ENCODE measurements around the gene COL21A1.

The COL21A1 gene

GRCh38 chr6:56232436-56232835 lies 14.9 kb downstream of the COL21A1 start:
- TF ChIP-seq GATA2 (IDR thresholded peaks at IDR 0.05; ENCODE audit: low read depth, low read length): no peak
- no peak for TF ChIP-seq GATA3 (IDR thresholded peaks at IDR 0.05; ENCODE audit: low read depth, low read length)

GRCh38 chr6:56231827-56232226 lies 15.6 kb downstream of the COL21A1 start:
- TF ChIP-seq GATA2 (IDR thresholded peaks at IDR 0.05; ENCODE audit: low read depth, low read length) (no peak), GATA3 (IDR thresholded peaks at IDR 0.05; ENCODE audit: low read depth, low read length) (no peak)

GRCh38 chr6:56230976-56231566 lies 16.3 kb downstream of the COL21A1 start:
- TF ChIP-seq GATA2 (IDR thresholded peaks at IDR 0.05; ENCODE audit: low read depth, low read length): no peak
- no peak for TF ChIP-seq GATA3 (IDR thresholded peaks at IDR 0.05; ENCODE audit: low read depth, low read length)

- TF ChIP-seq GATA2 (IDR thresholded peaks at IDR 0.05; ENCODE audit: low read depth, low read length): no peak
- no peak for TF ChIP-seq GATA3 (IDR thresholded peaks at IDR 0.05; ENCODE audit: low read depth, low read length)
Measured at GRCh38 chr6:56227071-56227879, 20.1 kb downstream of the COL21A1 start.

GRCh38 chr6:56223995-56224394 lies 23.4 kb downstream of the COL21A1 start:
- no peak for TF ChIP-seq GATA2 (IDR thresholded peaks at IDR 0.05; ENCODE audit: low read depth, low read length)
- no peak for TF ChIP-seq GATA3 (IDR thresholded peaks at IDR 0.05; ENCODE audit: low read depth, low read length)

- TF ChIP-seq GATA2 (IDR thresholded peaks at IDR 0.05; ENCODE audit: low read depth, low read length) (no peak), GATA3 (IDR thresholded peaks at IDR 0.05; ENCODE audit: low read depth, low read length) (no peak; the same call in 1 of the 2 replicates)
Measured at GRCh38 chr6:56222499-56222898, 24.9 kb downstream of the COL21A1 start.

- no peak for TF ChIP-seq GATA2 (IDR thresholded peaks at IDR 0.05; ENCODE audit: low read depth, low read length)
- TF ChIP-seq GATA3 (IDR thresholded peaks at IDR 0.05; ENCODE audit: low read depth, low read length): no peak
Measured at GRCh38 chr6:56220078-56220477, 27.3 kb downstream of the COL21A1 start.

- no peak for TF ChIP-seq GATA3 (IDR thresholded peaks at IDR 0.05; ENCODE audit: low read depth, low read length)
- no peak for TF ChIP-seq GATA2 (IDR thresholded peaks at IDR 0.05; ENCODE audit: low read depth, low read length)
Measured at GRCh38 chr6:56214703-56215101, 32.7 kb downstream of the COL21A1 start.

GRCh38 chr6:56214041-56214702 lies 33.2 kb downstream of the COL21A1 start:
- TF ChIP-seq GATA2 (IDR thresholded peaks at IDR 0.05; ENCODE audit: low read depth, low read length) (no peak), GATA3 (IDR thresholded peaks at IDR 0.05; ENCODE audit: low read depth, low read length) (no peak)

GRCh38 chr6:56211724-56212123 lies 35.7 kb downstream of the COL21A1 start:
- TF ChIP-seq GATA2 (IDR thresholded peaks at IDR 0.05; ENCODE audit: low read depth, low read length): no peak
- no peak for TF ChIP-seq GATA3 (IDR thresholded peaks at IDR 0.05; ENCODE audit: low read depth, low read length)

- no peak for TF ChIP-seq GATA2 (IDR thresholded peaks at IDR 0.05; ENCODE audit: low read depth, low read length)
- no peak for TF ChIP-seq GATA3 (IDR thresholded peaks at IDR 0.05; ENCODE audit: low read depth, low read length)
Measured at GRCh38 chr6:56204134-56204533, 43.2 kb downstream of the COL21A1 start.

GRCh38 chr6:56199956-56200355 lies 47.4 kb downstream of the COL21A1 start:
- TF ChIP-seq GATA3 (IDR thresholded peaks at IDR 0.05; ENCODE audit: low read depth, low read length) (no peak), GATA2 (IDR thresholded peaks at IDR 0.05; ENCODE audit: low read depth, low read length) (no peak)

GRCh38 chr6:56193846-56194245 lies 53.5 kb downstream of the COL21A1 start:
- TF ChIP-seq GATA3 (IDR thresholded peaks at IDR 0.05; ENCODE audit: low read depth, low read length): no peak

GRCh38 chr6:56188429-56188828 lies 59.0 kb downstream of the COL21A1 start:
- TF ChIP-seq GATA3 (IDR thresholded peaks at IDR 0.05; ENCODE audit: low read depth, low read length) (no peak), GATA2 (IDR thresholded peaks at IDR 0.05; ENCODE audit: low read depth, low read length) (no peak)

- TF ChIP-seq GATA2 (IDR thresholded peaks at IDR 0.05; ENCODE audit: low read depth, low read length): no peak
- TF ChIP-seq GATA3 (IDR thresholded peaks at IDR 0.05; ENCODE audit: low read depth, low read length): no peak
Measured at GRCh38 chr6:56187686-56188085, 59.7 kb downstream of the COL21A1 start.
